Mesenchymal stem cell (in vitro differentiated cells and primary cell): ENCODE results near the gene C1QTNF1.

ENCODE experiments used
- DNase-seq: peaks from one replicate; pipeline ENCODE4 v3.0.0-alpha.2; 2013
- H2AFZ ChIP-seq: one replicate; pipeline ENCODE4 v1.6.1; 2013; ENCODE audit warnings: low read depth, mild to moderate bottlenecking, control low read depth, inconsistent platforms, low read length, moderate library complexity
- H2AK5ac ChIP-seq: 2 replicates; pipeline ENCODE4 v1.6.1; 2013; ENCODE audit warnings: low read length, moderate library complexity, mild to moderate bottlenecking, inconsistent platforms; ENCODE audit not compliant: severe bottlenecking
- H2BK120ac ChIP-seq: one replicate; pipeline ENCODE4 v1.6.1; 2013; ENCODE audit warnings: low read depth, mild to moderate bottlenecking, inconsistent platforms, low read length, moderate library complexity
- H2BK12ac ChIP-seq, 2 experiments: one replicate each; pipeline ENCODE4 v1.6.1; 2013; ENCODE audit warnings: inconsistent platforms in 2 of 2, low read length in 2 of 2, mild to moderate bottlenecking in 2 of 2, moderate library complexity in 2 of 2, control low read depth in 1 of 2
- H2BK15ac ChIP-seq: one replicate; pipeline ENCODE4 v1.6.1; 2013; ENCODE audit warnings: mild to moderate bottlenecking, low read depth, inconsistent platforms; ENCODE audit not compliant: poor library complexity, severe bottlenecking
- H2BK5ac ChIP-seq: 2 replicates; pipeline ENCODE4 v1.6.1; 2013; ENCODE audit warnings: low read depth, mild to moderate bottlenecking, low read length, control low read depth, inconsistent platforms; ENCODE audit not compliant: poor library complexity, severe bottlenecking
- H3K14ac ChIP-seq, 2 experiments: one replicate each; pipeline ENCODE4 v1.6.1; 2013; ENCODE audit warnings: inconsistent platforms in 2 of 2, low read length in 2 of 2, control low read depth in 1 of 2, mild to moderate bottlenecking in 1 of 2, moderate library complexity in 1 of 2
- H3K18ac ChIP-seq, 2 experiments: one replicate each; pipeline ENCODE4 v1.6.1; 2013; ENCODE audit warnings: inconsistent platforms in 2 of 2, low read length in 2 of 2, control low read depth in 1 of 2, low read depth in 1 of 2, mild to moderate bottlenecking in 1 of 2
- H3K23ac ChIP-seq, 2 experiments: one replicate each; pipeline ENCODE4 v1.6.1; 2013; ENCODE audit warnings: inconsistent platforms in 2 of 2, low read length in 2 of 2, mild to moderate bottlenecking in 2 of 2, moderate library complexity in 2 of 2, control low read depth in 1 of 2
- H3K27ac ChIP-seq: 2 replicates; pipeline ENCODE4 v1.5.1; 2013; ENCODE audit warnings: mild to moderate bottlenecking, moderate library complexity, low read length, control low read depth, inconsistent platforms; ENCODE audit not compliant: poor library complexity, severe bottlenecking
- H3K27me3 ChIP-seq, 2 experiments: 2 replicates each; pipeline versions ENCODE4 v1.6.1 to v1.7.0; 2013; ENCODE audit warnings: low read length in 2 of 2, mild to moderate bottlenecking in 2 of 2, moderate library complexity in 2 of 2, control low read depth in 1 of 2, inconsistent platforms in 1 of 2; ENCODE audit not compliant: control insufficient read depth in 1 of 2, insufficient read depth in 1 of 2
- H3K36me3 ChIP-seq, 2 experiments: 2 replicates each; pipeline versions ENCODE4 v1.6.1 to v1.7.0; 2013; ENCODE audit warnings: low read length in 2 of 2, control low read depth in 1 of 2, inconsistent platforms in 1 of 2, low read depth in 1 of 2, mild to moderate bottlenecking in 1 of 2; ENCODE audit not compliant: insufficient read depth in 2 of 2, control insufficient read depth in 1 of 2
- H3K4ac ChIP-seq, 2 experiments: one replicate each; pipeline ENCODE4 v1.6.1; 2013; ENCODE audit warnings: inconsistent platforms in 2 of 2, low read length in 2 of 2, mild to moderate bottlenecking in 2 of 2, moderate library complexity in 2 of 2, control low read depth in 1 of 2, low read depth in 1 of 2
- H3K4me1 ChIP-seq: 2 replicates; pipeline ENCODE4 v1.6.1; 2013; ENCODE audit warnings: low read depth, low read length, control low read depth; ENCODE audit not compliant: control insufficient read depth, insufficient read depth
- H3K4me2 ChIP-seq: 2 replicates; pipeline ENCODE4 v1.6.1; 2013; ENCODE audit warnings: low read length, mild to moderate bottlenecking, inconsistent platforms; ENCODE audit not compliant: poor library complexity, severe bottlenecking
- H3K4me3 ChIP-seq, 2 experiments: 2 replicates each; pipeline versions ENCODE4 v1.5.1 to v1.7.0; 2013; ENCODE audit warnings: low read length in 2 of 2, mild to moderate bottlenecking in 2 of 2, control low read depth in 1 of 2, low read depth in 1 of 2; ENCODE audit not compliant: insufficient read depth in 1 of 2
- H3K79me1 ChIP-seq: replicated peaks from 2 replicates; pipeline ENCODE4 v1.6.1; 2013; ENCODE audit warnings: mild to moderate bottlenecking, control low read depth, low read length, inconsistent platforms; ENCODE audit not compliant: poor library complexity, severe bottlenecking
- H3K9ac ChIP-seq: 2 replicates; pipeline ENCODE4 v1.7.0; 2013; ENCODE audit warnings: mild to moderate bottlenecking, low read length, moderate library complexity
- H3K9me3 ChIP-seq: 2 replicates; pipeline ENCODE4 v1.7.0; 2013; ENCODE audit warnings: mild to moderate bottlenecking, low read length; ENCODE audit not compliant: control insufficient read depth
- H4K8ac ChIP-seq: one replicate; pipeline ENCODE4 v1.6.1; 2013; ENCODE audit warnings: inconsistent platforms, mild to moderate bottlenecking, low read length, moderate library complexity
- H4K91ac ChIP-seq: one replicate; pipeline ENCODE4 v1.6.1; 2013; ENCODE audit warnings: mild to moderate bottlenecking, low read length, inconsistent platforms
- WGBS: methylation state at CpG from one replicate; pipeline ENCODE4 v1.1.7; 2013; ENCODE audit warnings: mixed read lengths; 5-methylcytosine and 5-hydroxymethylcytosine counted together

C1QTNF1 gene

GRCh38 chr17:79031996-79032875 is 8.3 kb downstream of the C1QTNF1 start:
- no peak overlapping the region for H3K4me3 ChIP-seq
- H3K9me3 ChIP-seq = no peaks in the 10 kb centered on the region
- H3K14ac ChIP-seq = no peak overlapping the region
- no peak overlapping the region for H2AFZ ChIP-seq
- no peak overlapping the region for H3K4me2 ChIP-seq
- H3K27me3 ChIP-seq = peaks cover 2 to 25% of the 10 kb centered on the region in 2 experiments
- H3K9ac ChIP-seq = no peak overlapping the region
- H4K91ac ChIP-seq = peak overlapping the region; percentile 5
- no peak overlapping the region for H2BK15ac ChIP-seq
- H2BK120ac ChIP-seq = no peak overlapping the region
- H3K36me3 ChIP-seq = no peaks in the 10 kb centered on the region
- 88% methylated on average over 21 of the region's 26 CpGs for WGBS
- H3K4ac ChIP-seq = peak overlapping the region in 1 of 2 experiments; percentile 6
- no peaks in the 10 kb centered on the region for H3K79me1 ChIP-seq
- H4K8ac ChIP-seq = no peak overlapping the region
- no peak overlapping the region for H3K23ac ChIP-seq
- H2BK12ac ChIP-seq = peak overlapping the region in 1 of 2 experiments; percentile 29
- peaks cover 23% of the 10 kb centered on the region for H3K4me1 ChIP-seq
- H2AK5ac ChIP-seq = no peak overlapping the region
- DNase-seq = no peak
- no peak overlapping the region for H3K18ac ChIP-seq
- H2BK5ac ChIP-seq = no peak overlapping the region
- no peak overlapping the region for H3K27ac ChIP-seq

GRCh38 chr17:79033046-79033616 is 9.2 kb downstream of the C1QTNF1 start:
- H3K18ac ChIP-seq = no peak overlapping the region
- no peaks in the 10 kb centered on the region for H3K9me3 ChIP-seq

GRCh38 chr17:79033741-79034501 is 10.0 kb downstream of the C1QTNF1 start:
- Histone ChIP-seq H3K4ac (peak overlapping the region in 1 of 2 experiments; percentile 2), H3K18ac (no peak overlapping the region), H2BK12ac (no peak overlapping the region), H2BK120ac (no peak overlapping the region), H3K4me2 (no peak overlapping the region), H3K9me3 (no peaks in the 10 kb centered on the region), H3K4me3 (no peak overlapping the region), H3K4me1 (peaks cover 8% of the 10 kb centered on the region), H3K27ac (no peak overlapping the region), H3K9ac (peak overlapping the region; percentile 27), H3K36me3 (no peaks in the 10 kb centered on the region), H2AFZ (no peak overlapping the region), H4K8ac (no peak overlapping the region), H3K79me1 (no peaks in the 10 kb centered on the region), H4K91ac (no peak overlapping the region), H3K23ac (no peak overlapping the region), H2BK5ac (no peak overlapping the region), H2BK15ac (no peak overlapping the region), H3K27me3 (peaks cover under 1 to 15% of the 10 kb centered on the region in 2 experiments), H3K14ac (no peak overlapping the region), H2AK5ac (no peak overlapping the region)
- 89% methylated on average over 28 of the region's 28 CpGs for WGBS
- no peak for DNase-seq

More at GRCh38 chr17:79033046-79033616, 9.2 kb downstream of the C1QTNF1 start:
- Histone ChIP-seq H3K27me3 (peaks cover 2 to 23% of the 10 kb centered on the region in 2 experiments), H2BK12ac (no peak overlapping the region), H3K4me1 (peaks cover 14% of the 10 kb centered on the region), H3K23ac (no peak overlapping the region), H3K14ac (no peak overlapping the region), H3K4me3 (no peak overlapping the region), H2BK120ac (no peak overlapping the region), H2BK15ac (no peak overlapping the region), H2BK5ac (no peak overlapping the region), H3K79me1 (no peaks in the 10 kb centered on the region), H2AK5ac (no peak overlapping the region), H3K27ac (no peak overlapping the region), H2AFZ (no peak overlapping the region), H3K36me3 (no peaks in the 10 kb centered on the region), H4K91ac (no peak overlapping the region), H3K4ac (no peak overlapping the region), H3K9ac (no peak overlapping the region), H3K4me2 (no peak overlapping the region), H4K8ac (no peak overlapping the region)
- WGBS = 90% methylated on average over 9 of the region's 9 CpGs
- no peak for DNase-seq
